HFFc6 (cell line): Measurements from ENCODE around the gene INF2. TPM values are rescaled to one million over a fixed set of nuclear protein-coding genes. Genes with fewer than 3 reads are reported as not detected.

Source experiments
- DNase-seq: peaks from one replicate; pipeline ENCODE4 v3.0.0-alpha.2; 2018
- H3K27ac Mint-ChIP-seq: 2 replicates; pipeline ENCODE4 v1.8.0; 2020; ENCODE audit warnings: mild to moderate bottlenecking, mixed read lengths
- H3K27me3 Mint-ChIP-seq: 2 replicates; pipeline ENCODE4 v1.8.0; 2021; ENCODE audit warnings: mild to moderate bottlenecking, moderate library complexity, mixed read lengths; ENCODE audit not compliant: insufficient read depth
- H3K36me3 Mint-ChIP-seq: 2 replicates; pipeline ENCODE4 v1.8.0; 2021; ENCODE audit warnings: low read depth, mixed read lengths
- H3K4me1 Mint-ChIP-seq: 2 replicates; pipeline ENCODE4 v1.8.0; 2020; ENCODE audit warnings: low read depth, mixed read lengths
- H3K4me3 Mint-ChIP-seq: 2 replicates; pipeline ENCODE4 v1.8.0; 2020; ENCODE audit warnings: mild to moderate bottlenecking, moderate library complexity, mixed read lengths
- H3K9me3 Mint-ChIP-seq: 2 replicates; pipeline ENCODE4 v1.8.0; 2020; ENCODE audit warnings: mild to moderate bottlenecking, mixed read lengths
- CTCF ChIP-seq: fragments of 200-600 bp; sonication (generic); IDR thresholded peaks from 2 replicates; pipeline ENCODE4 v1.5.0; 2021; ENCODE audit warnings: antibody characterized with exemption, mild to moderate bottlenecking
- total RNA-seq, 6 experiments: library from RNA; stranded (reverse); fragmentation: NEBNext Ultra II Directional; extraction: Animal tissue kit (Norgen Biotek cat#: 25700); gene quantifications; 2 replicates in 1 of 6; 3 replicates in 5 of 6; pipeline ENCODE4 v1.2.3, GENCODE V29; 2021

The INF2 gene
- total RNA-seq, 6 experiments from 2014 or later = 111 to 121 (median 116) TPM

DNA sequence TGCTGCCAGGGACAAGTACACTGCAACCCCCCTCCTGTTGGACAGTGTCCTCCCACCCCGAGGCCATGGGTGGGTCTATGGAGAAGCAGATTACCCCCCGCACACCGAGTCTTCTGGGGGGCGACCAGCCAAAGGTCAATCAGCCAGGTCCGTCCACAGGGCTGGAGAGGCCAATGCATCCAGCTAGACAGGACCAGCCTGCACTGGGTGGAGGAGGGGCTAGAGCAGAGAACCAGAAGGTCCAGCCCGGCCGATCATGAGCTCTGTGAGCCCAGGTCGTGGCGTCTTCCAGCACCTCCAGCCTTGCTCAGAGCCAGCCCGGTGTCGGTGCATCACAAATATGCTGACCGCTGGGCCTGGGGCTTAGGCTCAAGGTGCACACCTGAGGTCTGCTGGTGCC is 26.5 kb downstream of the INF2 start:
- no peak overlapping the region for H3K27ac Mint-ChIP-seq
- no peak for DNase-seq
- H3K36me3 Mint-ChIP-seq = peaks cover 18% of the 10 kb centered on the region
- H3K4me3 Mint-ChIP-seq = no peak overlapping the region
- no peaks in the 10 kb centered on the region for H3K9me3 Mint-ChIP-seq
- no peaks in the 10 kb centered on the region for H3K4me1 Mint-ChIP-seq
- 0 out of 2 replicates have a peak, but pooled peaks cover 3% of the 10 kb centered on the region for H3K27me3 Mint-ChIP-seq
- no peak for TF ChIP-seq CTCF

- Mint-ChIP-seq H3K27me3 (0 out of 2 replicates have a peak, but pooled peaks cover 3% of the 10 kb centered on the region), H3K36me3 (peaks cover 18% of the 10 kb centered on the region), H3K27ac (peak overlapping the region; percentile 15; the same call in 1 of the 2 replicates), H3K9me3 (no peaks in the 10 kb centered on the region), H3K4me3 (no peak overlapping the region), H3K4me1 (peaks cover 8% of the 10 kb centered on the region)
- no peak for DNase-seq
- no peak for TF ChIP-seq CTCF
These were observed 27.7 kb downstream of the INF2 start for GRCh38 chr14:104717137-104717536.

DNA sequence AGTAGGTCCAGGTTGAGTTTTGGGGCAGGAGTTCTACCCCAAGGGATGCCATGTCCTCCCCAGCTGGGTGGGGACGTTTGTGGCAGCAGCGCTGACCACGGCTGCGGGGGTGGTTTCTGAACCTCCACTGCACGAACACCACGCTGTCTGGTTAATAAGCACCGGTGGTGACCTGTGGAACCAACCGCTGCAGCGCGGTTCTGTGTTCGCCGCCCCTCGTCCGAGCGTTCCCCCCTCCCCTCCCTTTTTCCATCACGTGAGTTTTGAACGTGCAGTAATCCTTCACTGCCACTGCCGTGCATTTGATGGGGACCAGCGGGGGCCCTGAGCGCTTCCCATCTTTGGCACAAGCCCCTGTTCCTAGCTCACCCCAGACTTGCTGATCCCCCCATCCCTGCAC is 28.2 kb downstream of the INF2 start:
- Mint-ChIP-seq H3K4me3 (no peak overlapping the region), H3K36me3 (peaks cover 18% of the 10 kb centered on the region), H3K27ac (peak overlapping the region; percentile 15; the same call in 1 of the 2 replicates), H3K4me1 (peaks cover 13% of the 10 kb centered on the region), H3K9me3 (no peaks in the 10 kb centered on the region), H3K27me3 (0 out of 2 replicates have a peak, but pooled peaks cover 3% of the 10 kb centered on the region)
- no peak for TF ChIP-seq CTCF
- DNase-seq = no peak

- H3K4me1 Mint-ChIP-seq = peaks cover 13% of the 10 kb centered on the region
- H3K27me3 Mint-ChIP-seq = 0 out of 2 replicates have a peak, but pooled peaks cover 3% of the 10 kb centered on the region
- no peak overlapping the region for H3K27ac Mint-ChIP-seq
- no peaks in the 10 kb centered on the region for H3K9me3 Mint-ChIP-seq
- TF ChIP-seq CTCF = no peak
- DNase-seq = no peak
- H3K36me3 Mint-ChIP-seq = peaks cover 18% of the 10 kb centered on the region
- H3K4me3 Mint-ChIP-seq = no peak overlapping the region
These were observed 28.7 kb downstream of the INF2 start for GRCh38 chr14:104718147-104718546.

DNA sequence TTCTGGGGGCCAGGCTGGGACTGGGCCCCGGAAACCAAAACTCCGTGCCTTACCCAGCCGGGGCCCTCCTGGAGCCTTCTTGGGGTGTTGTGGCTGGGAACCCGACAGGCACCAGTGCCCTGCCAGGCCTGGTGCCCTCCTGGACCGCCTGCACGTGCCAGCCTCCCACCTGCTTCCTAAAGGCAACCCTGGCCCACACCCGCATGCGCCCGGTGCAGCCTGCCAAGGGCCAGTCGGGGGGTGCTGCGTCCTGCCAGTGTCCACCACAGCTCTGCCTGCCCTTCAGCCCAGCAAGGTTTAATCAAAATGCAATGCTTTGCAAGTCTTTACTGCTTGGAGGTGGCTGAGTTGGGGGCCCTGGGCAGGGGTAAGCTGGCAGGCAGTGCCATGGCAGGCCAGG is 29.5 kb downstream of the INF2 start:
- H3K4me3 Mint-ChIP-seq = no peak overlapping the region

More for the DNA sequence above, 29.5 kb downstream of the INF2 start:
- DNase-seq = no peak
- no peak for TF ChIP-seq CTCF
- Mint-ChIP-seq H3K9me3 (no peaks in the 10 kb centered on the region), H3K27ac (no peak overlapping the region), H3K27me3 (0 out of 2 replicates have a peak, but pooled peaks cover 3% of the 10 kb centered on the region), H3K36me3 (peaks cover 18% of the 10 kb centered on the region), H3K4me1 (peaks cover 13% of the 10 kb centered on the region)
